ENCODE data around the gene ISY1.

The ISY1 gene

GRCh38 chr3:129085165-129085715 is 75.6 kb downstream of the ISY1 start:
- no peak for DNase-seq

- no peak for DNase-seq
Observed at GRCh38 chr3:129084501-129084900, 76.4 kb downstream of the ISY1 start.

- no peak for DNase-seq
Observed at GRCh38 chr3:129082026-129082425, 78.8 kb downstream of the ISY1 start.

- DNase-seq, result no peak
Observed at GRCh38 chr3:129081503-129081902, 79.4 kb downstream of the ISY1 start.

- DNase-seq, result no peak
Observed at GRCh38 chr3:129078510-129078909, 82.4 kb downstream of the ISY1 start.
